Lower leg skin (tissue), 4 donors: ENCODE results near the gene FPR3. TPM values are rescaled to one million over a fixed set of nuclear protein-coding genes. Genes with fewer than 3 reads are reported as not detected.

Experiments
- DNase-seq, 2 donors: peaks; one replicate each; pipeline ENCODE4 v3.0.0-alpha.2; 2019; ENCODE audit warnings: low spot score in 2 of 2
- H3K4me3 ChIP-seq: fragments of 200-600 bp; sonication (generic); 2 replicates; pipeline ENCODE4 v1.5.1; 2017; ENCODE audit warnings: mild to moderate bottlenecking, low read depth; ENCODE audit not compliant: poor library complexity, severe bottlenecking
- CTCF ChIP-seq, 3 donors: fragments of 450-650 bp; IDR thresholded peaks; one replicate each; pipeline ENCODE4 v1.5.1; 2016; ENCODE audit warnings: antibody characterized with exemption in 3 of 3, mild to moderate bottlenecking in 3 of 3, moderate library complexity in 2 of 3
- POLR2A ChIP-seq, 2 donors: fragments of 450-650 bp; IDR thresholded peaks; one replicate each; pipeline ENCODE4 v1.6.1; 2016 to 2017; ENCODE audit warnings: antibody characterized with exemption in 2 of 2, mild to moderate bottlenecking in 1 of 2, moderate library complexity in 1 of 2
- WGBS, 2 donors: methylation state at CpG; one replicate each; pipeline ENCODE4 v1.1.5; 2018; 5-methylcytosine and 5-hydroxymethylcytosine counted together
- intact Hi-C: fragments of 100-400 bp; cut with DNase I; formaldehyde crosslinking; loops from one replicate; pipeline ENCODE4 v1.15.0; 2023; ENCODE audit warnings: low total_unique reads
- total RNA-seq, 4 donors: library from RNA; depleted of rRNA; stranded (reverse); fragments of >200 nt; gene quantifications; one replicate each; pipeline ENCODE4 v1.1.0, GENCODE V29; 2016

Gene FPR3
- total RNA-seq, 4 donors from 2014 or later: 2.2 to 3.9 (median 2.4) TPM

GRCh38 chr19:51786646-51787494 lies 8.1 kb upstream of the FPR3 start:
- intact Hi-C loops: no loop called here
- WGBS, 2 donors: 68 to 70% methylated on average over 6 of the region's 6 CpGs
- TF ChIP-seq POLR2A (IDR thresholded peaks at IDR 0.05): no peak
- no peak overlapping the region for H3K4me3 ChIP-seq
- DNase-seq: no peak

- DNase-seq: no peak
- 78 to 86% methylated on average over 2 of the region's 2 CpGs for WGBS, 2 donors
- TF ChIP-seq CTCF (IDR thresholded peaks at IDR 0.05) (no peak), POLR2A (IDR thresholded peaks at IDR 0.05) (no peak)
- intact Hi-C loops: no loop called here
- H3K4me3 ChIP-seq: no peak overlapping the region
These were observed 6.9 kb upstream of the FPR3 start for GRCh38 chr19:51788029-51788428.

GRCh38 chr19:51789061-51789795 lies 5.7 kb upstream of the FPR3 start:
- intact Hi-C loops: no loop called here
- WGBS, 2 donors: 70 to 77% methylated on average over 5 to 6 of the region's 6 CpGs
- no peak for DNase-seq
- no peak for TF ChIP-seq POLR2A (IDR thresholded peaks at IDR 0.05)
- no peak for TF ChIP-seq CTCF (IDR thresholded peaks at IDR 0.05)
- H3K4me3 ChIP-seq: no peak overlapping the region

GRCh38 chr19:51792932-51793331 lies 2.0 kb upstream of the FPR3 start:
- DNase-seq: no peak
- no peak overlapping the region for H3K4me3 ChIP-seq
- TF ChIP-seq POLR2A (IDR thresholded peaks at IDR 0.05): no peak
- intact Hi-C loops: no loop called here
- 67 to 73% methylated on average over 2 of the region's 2 CpGs for WGBS, 2 donors

- no peak for DNase-seq
- intact Hi-C loops: no loop called here
- H3K4me3 ChIP-seq: no peak overlapping the region
- no peak for TF ChIP-seq CTCF (IDR thresholded peaks at IDR 0.05)
- no peak for TF ChIP-seq POLR2A (IDR thresholded peaks at IDR 0.05)
- WGBS, 2 donors: 74 to 88% methylated on average over 2 of the region's 2 CpGs
These were observed 963 bp upstream of the FPR3 start for GRCh38 chr19:51793994-51794393.

- intact Hi-C loops: no loop called here
- no peak overlapping the region for H3K4me3 ChIP-seq
- no peak for DNase-seq
- TF ChIP-seq CTCF (IDR thresholded peaks at IDR 0.05): no peak
- no peak for TF ChIP-seq POLR2A (IDR thresholded peaks at IDR 0.05)
- 80 to 82% methylated on average over 8 of the region's 8 CpGs for WGBS, 2 donors
These were observed 1.3 kb downstream of the FPR3 start for GRCh38 chr19:51796195-51796679.
